ENCODE measurements around the gene NUFIP1.

DNA sequence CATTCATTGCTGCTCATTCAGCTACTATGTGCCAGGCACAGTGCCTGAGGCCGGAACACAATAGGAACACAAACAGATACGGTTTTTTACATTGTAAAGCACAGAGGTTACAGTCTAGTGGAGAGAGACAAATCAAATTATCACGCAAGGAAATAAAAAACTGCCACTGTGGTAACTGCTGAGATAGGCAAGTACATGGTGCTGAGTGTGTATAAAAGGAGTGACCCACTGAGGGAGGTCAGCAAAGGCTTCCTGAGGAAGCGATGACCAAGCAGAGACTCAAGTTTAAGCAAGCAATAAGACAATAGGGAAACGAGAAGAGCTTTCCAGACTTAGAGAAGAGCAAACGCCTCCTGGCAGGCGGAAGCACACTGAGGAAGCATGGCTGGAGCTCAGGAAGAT lies 56.4 kb downstream of the NUFIP1 start:
- TF ChIP-seq, protein P1, sequence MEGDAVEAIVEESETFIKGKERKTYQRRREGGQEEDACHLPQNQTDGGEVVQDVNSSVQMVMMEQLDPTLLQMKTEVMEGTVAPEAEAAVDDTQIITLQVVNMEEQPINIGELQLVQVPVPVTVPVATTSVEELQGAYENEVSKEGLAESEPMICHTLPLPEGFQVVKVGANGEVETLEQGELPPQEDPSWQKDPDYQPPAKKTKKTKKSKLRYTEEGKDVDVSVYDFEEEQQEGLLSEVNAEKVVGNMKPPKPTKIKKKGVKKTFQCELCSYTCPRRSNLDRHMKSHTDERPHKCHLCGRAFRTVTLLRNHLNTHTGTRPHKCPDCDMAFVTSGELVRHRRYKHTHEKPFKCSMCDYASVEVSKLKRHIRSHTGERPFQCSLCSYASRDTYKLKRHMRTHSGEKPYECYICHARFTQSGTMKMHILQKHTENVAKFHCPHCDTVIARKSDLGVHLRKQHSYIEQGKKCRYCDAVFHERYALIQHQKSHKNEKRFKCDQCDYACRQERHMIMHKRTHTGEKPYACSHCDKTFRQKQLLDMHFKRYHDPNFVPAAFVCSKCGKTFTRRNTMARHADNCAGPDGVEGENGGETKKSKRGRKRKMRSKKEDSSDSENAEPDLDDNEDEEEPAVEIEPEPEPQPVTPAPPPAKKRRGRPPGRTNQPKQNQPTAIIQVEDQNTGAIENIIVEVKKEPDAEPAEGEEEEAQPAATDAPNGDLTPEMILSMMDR (IDR thresholded peaks at IDR 0.05) = no peak
- no peak for TF ChIP-seq POLR2A (IDR thresholded peaks at IDR 0.05)
- TF ChIP-seq EP300 (IDR thresholded peaks at IDR 0.05) = no peak
- TF ChIP-seq POLR2AphosphoS5 (IDR thresholded peaks at IDR 0.05) = peak; percentile 16
